GM18870 (cell line): ENCODE measurements around the gene KIRREL1.

Source experiments
- ATAC-seq: cut with Tn5 transposase; IDR thresholded peaks from one replicate; pipeline ENCODE4 v1.9.1; 2021; ENCODE audit warnings: moderate library complexity; ENCODE audit not compliant: unreplicated experiment

KIRREL1 gene

GRCh38 chr1:157971769-157972168, 21.7 kb upstream of the KIRREL1 start:
- ATAC-seq: no peak

- no peak for ATAC-seq
Measured at GRCh38 chr1:157975228-157975950, 18.1 kb upstream of the KIRREL1 start.

DNA sequence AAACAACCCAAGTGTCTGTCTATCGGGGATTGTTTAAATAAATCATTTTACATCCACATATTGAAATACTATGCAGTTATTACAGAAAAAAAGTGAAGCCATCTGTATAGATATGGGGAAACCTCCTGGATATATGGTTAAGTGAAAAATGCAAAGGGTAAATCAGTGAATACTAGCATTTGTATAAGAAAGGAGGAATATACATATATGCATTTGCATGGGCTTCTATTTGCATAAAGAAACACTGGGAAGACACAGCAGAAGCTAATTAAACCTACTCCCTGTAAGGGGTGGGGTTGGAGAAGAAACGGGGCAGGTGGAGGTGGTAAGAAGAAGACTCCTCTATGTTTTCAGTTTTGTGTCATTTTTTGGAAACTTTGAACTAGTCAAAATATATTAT, 16.6 kb upstream of the KIRREL1 start:
- no peak for ATAC-seq

GRCh38 chr1:157978586-157979403, 14.7 kb upstream of the KIRREL1 start:
- no peak for ATAC-seq

- ATAC-seq: no peak
Measured at GRCh38 chr1:157982136-157982535, 11.3 kb upstream of the KIRREL1 start.

- no peak for ATAC-seq
Measured at GRCh38 chr1:157983787-157984186, 9.7 kb upstream of the KIRREL1 start.

DNA sequence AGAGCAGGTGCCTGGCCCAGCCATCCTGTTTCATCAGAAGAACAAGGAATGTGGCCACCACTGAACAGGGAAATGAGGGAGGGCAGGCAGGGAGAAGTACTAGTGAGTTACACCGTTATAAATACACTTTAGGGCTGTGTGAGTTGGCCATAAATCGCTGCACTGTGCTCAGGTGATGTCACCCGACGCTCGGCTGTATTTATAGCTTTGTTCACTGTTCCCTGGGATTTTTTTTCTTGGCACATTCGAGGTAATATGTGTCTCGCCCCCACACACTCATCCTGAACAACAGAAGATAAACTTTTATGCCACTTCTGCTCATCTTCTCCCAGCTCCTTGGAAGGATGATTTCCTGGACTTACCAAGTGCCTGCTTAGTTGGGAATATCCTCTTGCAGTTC, 9.0 kb upstream of the KIRREL1 start:
- ATAC-seq: no peak

DNA sequence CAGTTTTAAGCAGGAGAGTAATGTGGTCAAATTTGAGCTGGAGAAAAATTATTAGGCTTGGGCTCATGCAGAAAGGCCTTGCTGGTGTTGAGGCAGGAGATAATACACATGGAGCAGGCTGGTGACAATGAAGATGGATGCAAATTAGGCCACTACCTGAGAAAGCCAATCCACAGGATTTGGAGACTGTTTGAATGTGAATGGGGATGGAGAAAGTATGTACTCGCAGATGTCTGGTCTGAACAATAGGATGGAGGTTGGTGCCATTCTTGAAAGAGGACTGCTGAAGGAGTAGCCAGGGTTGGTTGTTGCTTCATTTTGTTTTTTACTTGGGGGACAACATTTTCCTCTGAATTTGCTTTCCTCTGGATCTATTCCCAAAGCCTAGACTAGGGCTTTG, 8.0 kb upstream of the KIRREL1 start:
- ATAC-seq: no peak

GRCh38 chr1:157988002-157988401, 5.4 kb upstream of the KIRREL1 start:
- ATAC-seq: no peak

GRCh38 chr1:157992031-157992832, 1.2 kb upstream of the KIRREL1 start:
- no peak for ATAC-seq

GRCh38 chr1:157992833-157993146, 655 bp upstream of the KIRREL1 start:
- no peak for ATAC-seq

DNA sequence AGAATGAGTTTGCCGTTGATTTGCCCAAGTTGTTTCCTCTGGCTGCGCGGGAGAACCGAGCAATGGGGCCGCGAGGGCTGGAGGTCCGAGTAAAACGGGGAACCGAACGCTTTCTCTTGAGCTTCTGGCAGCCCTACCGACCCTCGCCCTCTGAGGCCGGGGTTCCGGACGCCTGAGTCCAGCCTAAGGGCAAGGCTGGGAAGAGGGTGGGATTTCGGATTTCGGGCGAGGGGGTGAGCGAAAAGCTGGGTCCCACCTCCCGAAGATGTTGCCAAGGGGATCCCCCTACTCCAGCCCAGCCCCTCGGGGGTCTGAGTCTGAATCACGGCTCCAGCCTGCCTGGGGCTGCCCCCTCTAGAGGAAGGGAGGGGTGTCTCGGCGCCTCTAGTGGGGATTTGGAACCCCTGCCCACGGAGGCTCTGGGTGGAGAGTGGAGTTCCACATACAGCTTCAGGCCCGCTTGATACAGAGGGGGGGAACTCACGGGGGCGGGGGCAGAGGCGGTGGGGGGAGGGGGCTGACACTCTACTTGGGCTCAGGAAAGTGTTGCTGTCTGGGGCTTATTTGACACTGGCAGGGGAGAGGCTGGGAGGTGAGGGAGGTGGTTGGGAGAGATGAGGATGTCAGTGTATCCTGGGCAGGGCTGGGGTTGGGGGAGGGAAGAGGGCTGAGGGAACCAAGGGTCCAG, 617 bp downstream of the KIRREL1 start:
- no peak for ATAC-seq

GRCh38 chr1:157994704-157995582, 1.5 kb downstream of the KIRREL1 start:
- no peak for ATAC-seq

GRCh38 chr1:157995583-157996169, 2.2 kb downstream of the KIRREL1 start:
- no peak for ATAC-seq

- ATAC-seq: no peak
Measured at GRCh38 chr1:157996433-157996832, 3.0 kb downstream of the KIRREL1 start.

DNA sequence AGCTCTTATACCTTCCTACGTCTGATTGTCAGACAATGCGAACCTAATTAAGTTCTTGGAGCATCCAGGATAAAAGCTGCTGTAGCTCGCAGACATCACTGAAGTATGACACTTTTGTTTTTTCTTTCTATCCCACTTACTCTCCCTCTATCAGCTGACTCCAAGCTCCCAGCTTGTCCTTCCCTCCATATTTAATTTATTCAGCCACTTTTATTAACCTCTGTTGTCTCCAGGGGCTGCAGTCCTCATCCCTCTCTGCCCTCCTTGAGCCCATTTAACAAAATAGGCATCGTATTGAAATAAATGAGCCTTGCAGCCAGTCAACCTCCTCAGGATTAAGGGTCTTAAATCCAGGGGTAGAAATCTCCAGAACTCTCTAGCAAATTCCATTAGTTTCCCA, 7.1 kb downstream of the KIRREL1 start:
- ATAC-seq: no peak

GRCh38 chr1:158002022-158002630, 8.7 kb downstream of the KIRREL1 start:
- ATAC-seq: no peak

DNA sequence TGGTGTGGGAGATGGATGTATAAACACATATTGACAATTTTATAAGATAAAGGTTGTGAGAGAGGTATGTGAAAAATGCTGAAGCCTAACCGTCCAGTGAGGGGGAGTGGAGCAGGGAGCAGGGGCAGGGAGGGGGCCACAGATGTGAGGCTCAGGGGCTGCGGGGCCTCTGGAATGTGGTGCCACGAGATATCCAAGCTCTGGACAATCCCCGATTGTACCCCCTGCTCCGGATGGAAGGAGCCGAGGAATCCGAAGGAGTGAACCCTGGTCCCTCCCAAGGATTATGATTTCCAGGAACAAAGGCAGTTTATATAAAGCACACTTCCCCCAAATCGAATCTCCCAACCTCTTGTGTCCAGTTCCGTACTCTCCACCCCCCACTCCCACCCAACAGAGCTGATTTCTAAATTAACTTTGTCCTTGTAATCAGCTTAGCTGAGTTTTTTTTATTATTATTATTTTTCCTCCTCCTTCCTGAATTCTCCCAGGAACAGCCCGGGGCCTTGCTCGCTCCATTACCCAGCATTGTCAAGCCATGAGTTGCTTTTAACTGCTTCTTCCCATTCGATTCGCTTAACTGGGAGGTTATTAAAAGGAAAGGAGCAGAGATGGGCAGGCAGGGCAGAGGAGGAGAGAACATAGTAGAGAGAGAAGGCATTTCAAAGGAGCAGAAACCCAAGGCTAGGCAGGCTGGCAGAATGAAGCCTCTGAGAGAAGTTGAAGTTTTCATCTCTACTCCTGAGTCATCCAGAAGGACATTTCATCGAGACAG, 9.4 kb downstream of the KIRREL1 start:
- ATAC-seq: no peak

GRCh38 chr1:158003406-158003800, 10.0 kb downstream of the KIRREL1 start:
- ATAC-seq: no peak
